GM12874 (cell line): ENCODE measurements around the gene KDM8.

ENCODE experiments used
- TF ChIP-seq, protein P1 (sequence below): IDR thresholded peaks from 2 replicates; pipeline ENCODE4 v1.5.1; 2011; ENCODE audit warnings: low read depth, mild to moderate bottlenecking, control low read depth, low read length, moderate library complexity; ENCODE audit not compliant: insufficient read depth

The KDM8 gene

DNA sequence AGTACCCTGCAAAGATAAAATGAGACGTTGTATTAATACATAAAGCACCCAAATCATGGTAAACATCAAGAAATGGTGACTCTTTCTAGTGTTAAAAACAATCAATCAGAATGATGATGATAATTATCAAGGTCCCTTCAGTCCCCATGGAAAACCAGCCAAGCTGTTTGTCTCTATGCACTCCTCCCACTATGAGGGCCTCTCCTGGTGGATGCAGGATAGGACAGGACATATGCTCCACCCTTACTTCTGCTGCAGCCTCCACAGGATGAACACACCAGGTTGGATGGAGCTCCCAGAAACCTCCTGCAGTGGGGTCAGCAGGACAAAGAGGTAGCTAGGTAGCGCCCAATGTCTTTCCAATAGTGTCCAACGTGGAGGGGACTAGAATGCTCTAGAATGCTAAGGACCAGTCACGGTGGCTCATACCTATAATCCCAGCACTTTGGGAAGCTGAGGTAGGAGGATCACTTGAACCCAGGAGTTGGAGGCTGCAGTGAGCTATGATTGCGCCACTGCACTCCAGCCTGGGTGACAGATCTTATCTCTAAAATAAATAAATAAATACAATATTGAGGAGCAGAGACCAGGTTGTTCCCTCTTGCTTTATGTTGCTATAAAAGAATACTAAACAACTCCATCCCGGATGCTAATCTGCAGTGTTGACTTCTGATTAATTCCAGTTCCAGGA, 9.9 kb upstream of the KDM8 start:
- TF ChIP-seq, protein P1, sequence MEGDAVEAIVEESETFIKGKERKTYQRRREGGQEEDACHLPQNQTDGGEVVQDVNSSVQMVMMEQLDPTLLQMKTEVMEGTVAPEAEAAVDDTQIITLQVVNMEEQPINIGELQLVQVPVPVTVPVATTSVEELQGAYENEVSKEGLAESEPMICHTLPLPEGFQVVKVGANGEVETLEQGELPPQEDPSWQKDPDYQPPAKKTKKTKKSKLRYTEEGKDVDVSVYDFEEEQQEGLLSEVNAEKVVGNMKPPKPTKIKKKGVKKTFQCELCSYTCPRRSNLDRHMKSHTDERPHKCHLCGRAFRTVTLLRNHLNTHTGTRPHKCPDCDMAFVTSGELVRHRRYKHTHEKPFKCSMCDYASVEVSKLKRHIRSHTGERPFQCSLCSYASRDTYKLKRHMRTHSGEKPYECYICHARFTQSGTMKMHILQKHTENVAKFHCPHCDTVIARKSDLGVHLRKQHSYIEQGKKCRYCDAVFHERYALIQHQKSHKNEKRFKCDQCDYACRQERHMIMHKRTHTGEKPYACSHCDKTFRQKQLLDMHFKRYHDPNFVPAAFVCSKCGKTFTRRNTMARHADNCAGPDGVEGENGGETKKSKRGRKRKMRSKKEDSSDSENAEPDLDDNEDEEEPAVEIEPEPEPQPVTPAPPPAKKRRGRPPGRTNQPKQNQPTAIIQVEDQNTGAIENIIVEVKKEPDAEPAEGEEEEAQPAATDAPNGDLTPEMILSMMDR, result no peak

GRCh38 chr16:27195076-27195741, 8.1 kb upstream of the KDM8 start:
- TF ChIP-seq, protein P1, result no peak

GRCh38 chr16:27195941-27196595, 7.3 kb upstream of the KDM8 start:
- TF ChIP-seq, protein P1, result no peak

DNA sequence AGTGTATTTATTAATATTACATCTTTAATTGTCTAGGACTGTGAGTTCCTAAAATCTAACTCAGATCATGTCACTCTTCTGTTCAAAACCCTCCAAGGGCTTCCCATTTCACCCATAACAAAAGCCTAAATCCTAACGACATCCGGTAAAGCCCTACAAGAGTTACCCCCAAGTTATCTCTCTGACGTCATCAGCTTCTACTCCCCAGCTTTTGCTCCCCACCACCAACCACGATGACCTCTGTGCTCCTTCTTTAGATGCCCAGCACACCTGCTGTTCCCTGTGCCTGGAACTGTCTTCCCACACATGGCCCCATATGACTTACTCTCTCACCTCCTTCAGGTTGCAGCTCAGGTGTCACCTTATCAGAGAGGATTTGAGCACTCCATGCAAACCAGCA, 6.3 kb upstream of the KDM8 start:
- TF ChIP-seq, protein P1, result no peak

GRCh38 chr16:27198451-27199234, 4.7 kb upstream of the KDM8 start:
- TF ChIP-seq, protein P1, result no peak

DNA sequence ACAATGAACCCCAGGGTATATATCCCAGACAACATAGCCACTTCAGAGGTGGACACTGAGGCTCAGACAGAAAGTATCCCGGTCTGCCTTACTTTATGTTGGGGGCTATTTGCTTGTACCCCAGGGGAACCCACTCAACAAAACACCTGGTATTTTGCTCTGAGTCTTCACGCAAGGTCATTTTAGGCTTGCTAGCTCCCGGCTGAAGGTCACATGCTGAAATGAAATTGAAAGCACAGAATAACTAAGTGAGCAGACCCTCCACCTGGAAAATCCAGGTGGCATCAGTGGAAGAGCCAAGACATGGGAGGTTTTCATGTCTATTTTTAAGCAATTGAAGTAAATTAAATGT, 4.1 kb upstream of the KDM8 start:
- TF ChIP-seq, protein P1, result no peak

DNA sequence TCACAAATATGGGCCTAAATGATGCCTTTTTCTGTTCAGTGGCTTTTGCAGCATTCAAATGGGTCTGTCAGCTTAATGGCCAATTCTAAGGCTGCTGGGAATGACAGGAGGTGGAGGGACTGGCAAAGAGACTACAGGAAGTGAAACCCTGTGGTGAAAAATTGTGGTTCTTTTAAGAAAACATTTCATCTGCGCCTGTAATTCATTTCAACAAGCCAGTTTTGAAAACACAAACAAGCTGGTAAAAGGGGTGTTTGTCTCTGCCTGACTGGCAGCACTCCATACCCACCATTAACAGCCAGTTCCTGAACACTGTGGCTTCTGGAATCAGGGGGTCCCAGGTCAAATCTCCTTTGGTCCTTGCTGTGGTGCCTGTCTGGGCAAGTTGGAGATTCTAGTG, 3.6 kb upstream of the KDM8 start:
- TF ChIP-seq, protein P1, result no peak
